GM12872 (cell line): ENCODE results near the gene OTOP3.

Source experiments
- CTCF ChIP-seq: IDR thresholded peaks from 3 replicates; pipeline ENCODE4 v1.5.1; 2011; ENCODE audit warnings: low read depth, mild to moderate bottlenecking, low read length, moderate library complexity; ENCODE audit not compliant: insufficient read depth

The OTOP3 gene

DNA sequence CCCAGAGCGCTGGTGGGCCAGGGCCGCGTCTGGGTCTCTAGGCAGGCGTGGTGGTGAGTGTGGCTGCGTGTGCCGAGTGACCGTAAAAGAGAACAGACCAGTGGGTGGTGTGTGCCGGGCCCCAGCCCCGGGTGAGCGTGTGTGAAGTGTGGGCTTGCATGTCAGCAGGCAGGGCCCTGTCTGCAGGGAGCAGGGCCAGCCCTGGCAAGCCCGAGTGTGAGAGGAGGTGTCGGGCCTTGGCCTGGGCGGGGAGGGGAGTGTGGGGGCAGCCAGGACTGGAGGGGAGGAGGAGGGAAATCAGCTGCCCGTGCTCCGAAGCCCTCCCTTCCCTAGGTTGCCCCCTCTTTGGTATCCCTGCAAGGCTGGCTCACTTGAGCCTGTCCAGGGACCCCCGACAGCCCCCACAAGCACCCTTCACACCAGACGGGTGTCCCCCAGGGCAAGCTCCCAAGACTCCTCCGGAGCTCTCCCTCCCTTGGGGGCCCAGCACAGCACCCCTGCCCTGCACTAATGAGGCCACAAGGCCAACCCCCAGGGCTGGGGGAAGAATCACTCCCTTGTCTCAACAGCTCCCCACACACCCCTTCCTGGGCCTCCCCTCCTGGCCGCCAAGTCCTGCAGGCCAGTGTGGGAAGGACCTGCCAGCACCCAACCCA lies 14.5 kb upstream of the OTOP3 start:
- TF ChIP-seq CTCF = no peak

DNA sequence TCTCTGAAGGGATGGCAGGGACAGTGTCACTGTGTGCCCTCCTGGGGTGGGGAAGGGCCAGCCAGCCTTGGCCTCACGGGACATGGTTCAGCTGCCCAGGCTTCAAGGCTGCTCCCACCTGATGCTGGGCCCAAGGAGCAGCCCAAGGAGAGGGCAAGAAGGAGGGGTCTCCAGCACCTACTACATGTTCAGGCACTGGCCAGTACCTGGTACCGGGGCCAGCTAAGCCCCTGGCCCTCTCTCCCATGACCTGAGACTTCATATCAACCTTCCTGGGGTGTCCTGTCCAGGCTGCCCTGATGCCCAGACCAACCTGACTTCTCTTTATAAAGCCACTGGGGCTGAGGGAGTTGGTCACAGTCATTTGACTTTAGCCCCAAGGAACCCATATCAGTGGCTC lies 13.9 kb upstream of the OTOP3 start:
- TF ChIP-seq CTCF = no peak

DNA sequence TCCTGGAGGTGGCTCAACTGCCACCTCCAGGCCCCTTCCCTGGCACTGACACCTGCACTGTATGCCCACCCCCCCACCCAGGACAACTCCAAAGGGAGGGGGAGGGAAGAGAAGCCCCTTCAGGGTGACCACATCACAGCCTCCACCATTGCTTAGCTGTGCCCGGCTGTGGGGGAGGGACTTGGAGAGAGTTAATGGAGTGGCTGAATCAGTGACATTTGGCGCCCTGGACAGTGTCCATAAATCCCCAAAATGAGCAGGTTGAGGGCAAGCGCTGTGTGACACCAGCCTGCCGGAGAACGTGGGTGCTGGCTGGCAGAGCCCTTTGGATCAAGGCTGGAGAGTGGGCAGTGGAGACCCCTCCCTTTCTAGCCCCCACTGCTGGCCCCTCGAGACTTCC lies 13.5 kb upstream of the OTOP3 start:
- TF ChIP-seq CTCF = no peak

GRCh38 chr17:74922694-74923537 lies 12.8 kb upstream of the OTOP3 start, which contains the start of gene USH1G:
USH1G (minus strand) TSS chr17:74923255; CDS start chr17:74923073, 182 bp downstream.
- TF ChIP-seq CTCF = no peak

DNA sequence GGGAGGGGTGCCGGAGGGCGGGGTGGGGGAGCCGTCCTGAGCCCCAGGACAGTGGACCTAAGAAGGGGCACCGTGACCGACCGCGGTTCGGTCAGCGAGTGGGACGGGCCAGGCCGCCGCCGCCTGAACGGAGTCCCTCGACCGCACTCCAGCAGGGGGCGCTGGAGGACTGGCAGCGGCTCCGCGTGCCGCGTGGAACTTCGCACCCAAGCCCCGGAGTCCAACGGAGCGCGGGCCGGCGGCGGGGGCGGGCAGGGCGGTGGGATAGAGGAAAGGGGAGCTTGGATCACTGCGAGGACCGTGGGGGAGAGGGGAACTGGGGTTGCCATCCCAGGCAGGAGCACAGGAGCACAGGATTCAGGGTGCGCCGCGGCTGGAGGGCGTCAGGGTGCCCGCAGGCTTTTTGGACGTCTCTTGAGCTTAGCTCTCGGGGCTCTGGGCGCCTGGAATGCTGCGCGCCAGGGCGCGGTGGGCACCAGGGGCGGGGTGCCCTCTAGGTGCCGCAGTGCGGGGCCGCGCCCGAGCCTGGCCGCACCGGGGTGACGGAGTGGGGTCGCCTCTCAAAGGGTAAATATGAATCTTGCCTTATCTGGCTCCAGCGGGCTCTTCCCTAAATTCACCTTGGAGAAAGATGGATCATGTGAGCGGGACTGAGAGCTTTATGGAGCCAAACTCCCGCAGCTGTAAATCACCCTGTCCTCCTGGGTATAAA lies 12.0 kb upstream of the OTOP3 start:
- peak; percentile 72 for TF ChIP-seq CTCF

DNA sequence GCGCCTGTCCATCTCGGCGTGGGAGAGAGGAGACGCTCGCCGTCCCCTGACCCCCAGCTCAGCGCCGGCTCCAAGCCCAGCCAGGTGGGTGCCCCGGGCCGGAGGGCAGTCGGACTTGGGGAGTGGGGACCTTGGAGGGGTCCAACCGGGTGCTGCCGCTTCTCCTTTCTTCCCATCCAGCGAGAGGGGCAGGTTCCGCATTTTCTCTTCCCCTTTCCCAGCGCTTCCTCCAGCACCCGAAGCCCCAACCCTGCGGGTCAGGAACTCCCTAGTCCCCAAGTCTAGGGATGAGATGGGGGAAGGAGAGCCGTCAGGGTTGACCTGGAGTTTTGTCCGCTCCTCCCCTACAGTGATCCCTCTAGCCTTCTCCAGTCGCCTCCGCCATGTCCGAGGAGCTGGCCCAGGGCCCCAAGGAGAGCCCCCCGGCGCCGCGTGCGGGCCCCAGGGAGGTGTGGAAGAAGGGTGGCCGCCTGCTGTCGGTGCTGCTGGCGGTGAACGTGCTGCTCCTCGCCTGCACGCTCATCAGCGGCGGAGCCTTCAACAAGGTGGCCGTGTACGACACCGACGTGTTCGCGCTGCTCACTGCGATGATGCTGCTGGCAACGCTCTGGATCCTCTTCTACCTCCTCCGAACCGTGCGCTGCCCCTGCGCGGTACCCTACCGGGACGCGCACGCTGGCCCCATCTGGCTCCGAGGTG lies 11.3 kb upstream of the OTOP3 start, which contains the start of gene OTOP2:
Gene OTOP2, plus strand, starts transcription at position 24 of the 699 bp plus-strand sequence. Its CDS starts 360 bp downstream, at position 384.
- no peak for TF ChIP-seq CTCF
